ENCODE data around the gene NT5DC3.

NT5DC3 gene

DNA sequence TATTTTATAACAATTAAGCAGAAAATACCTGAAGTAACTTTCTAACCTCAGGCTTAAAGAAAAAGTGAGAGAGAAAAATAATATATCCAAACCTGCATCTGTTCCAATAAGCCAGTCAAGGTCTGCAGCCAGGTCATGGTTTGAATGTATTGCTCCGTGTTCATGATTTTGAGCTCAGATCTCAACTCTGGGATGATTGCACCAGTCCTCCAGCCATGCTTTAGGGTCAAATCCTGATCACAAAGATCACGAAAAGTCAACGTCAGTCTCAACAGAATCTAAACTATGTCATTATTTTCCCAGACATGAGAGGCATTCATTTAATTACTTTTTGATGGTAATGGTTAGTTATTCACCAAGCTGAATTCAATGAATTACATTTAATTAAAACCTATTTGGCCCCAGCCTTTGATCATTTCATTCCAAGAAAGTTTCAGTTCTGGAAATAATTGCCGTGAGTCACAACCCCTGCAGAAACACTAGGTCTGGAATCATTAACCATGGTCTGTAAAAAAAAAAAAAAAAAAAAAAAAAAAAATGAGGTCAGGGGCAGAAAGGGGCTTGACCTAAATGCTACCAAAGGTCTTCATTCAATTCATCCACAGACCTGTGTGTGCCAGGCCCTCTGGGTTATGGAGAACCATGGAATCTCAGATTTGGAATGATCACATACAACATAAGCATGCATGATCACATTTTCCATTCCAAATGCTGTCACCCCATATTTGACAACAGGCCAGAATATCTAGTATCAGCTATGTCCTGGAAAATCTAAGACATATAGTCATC, 55.6 kb downstream of the NT5DC3 start:
- H3K4me3 ChIP-seq (ENCODE audit: low read depth, low read length), result no peak overlapping the region

DNA sequence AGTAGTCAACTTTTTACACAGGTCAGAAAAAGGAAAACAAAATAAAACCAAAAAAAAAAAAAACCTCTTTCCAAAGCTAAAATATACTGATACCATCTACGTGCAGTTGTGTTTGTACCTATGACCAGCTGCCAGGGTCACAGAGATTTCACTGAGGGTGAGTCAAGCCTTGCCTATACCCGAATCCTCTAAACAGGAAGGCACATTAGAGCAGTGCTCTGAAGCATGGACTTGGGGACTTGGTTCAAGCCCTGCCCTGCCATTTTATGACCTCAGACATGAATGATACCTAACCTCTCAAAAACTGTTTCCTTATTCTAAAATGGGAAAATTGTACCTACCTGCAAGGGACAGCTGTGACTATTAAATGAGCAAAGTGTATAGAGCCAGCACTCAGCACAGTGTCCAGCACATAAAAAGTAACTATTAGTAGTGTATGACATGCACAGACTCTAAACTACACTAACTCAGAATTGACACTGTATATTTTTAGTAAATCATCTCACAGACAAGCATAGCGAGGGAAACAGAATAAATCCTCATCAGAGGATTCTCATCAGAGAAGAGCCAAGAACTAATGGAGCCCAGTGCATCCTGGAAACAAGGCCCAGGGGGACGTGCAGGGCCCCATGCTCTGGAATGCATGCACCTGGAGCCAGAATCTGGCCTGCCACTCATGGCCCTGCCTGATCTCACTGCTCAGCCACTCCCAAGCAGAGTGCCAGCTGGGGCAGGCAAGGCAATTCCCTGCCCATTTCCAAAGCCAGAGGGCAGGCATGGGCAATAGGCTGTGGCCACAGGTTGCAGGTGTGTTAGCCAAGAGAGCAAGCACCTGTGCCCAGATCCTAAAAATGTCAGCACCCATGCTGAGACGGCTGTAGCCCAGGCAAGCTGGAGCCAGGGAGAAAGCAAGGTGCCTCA, 57.0 kb downstream of the NT5DC3 start:
- no peak overlapping the region for H3K4me3 ChIP-seq (ENCODE audit: low read depth, low read length)

DNA sequence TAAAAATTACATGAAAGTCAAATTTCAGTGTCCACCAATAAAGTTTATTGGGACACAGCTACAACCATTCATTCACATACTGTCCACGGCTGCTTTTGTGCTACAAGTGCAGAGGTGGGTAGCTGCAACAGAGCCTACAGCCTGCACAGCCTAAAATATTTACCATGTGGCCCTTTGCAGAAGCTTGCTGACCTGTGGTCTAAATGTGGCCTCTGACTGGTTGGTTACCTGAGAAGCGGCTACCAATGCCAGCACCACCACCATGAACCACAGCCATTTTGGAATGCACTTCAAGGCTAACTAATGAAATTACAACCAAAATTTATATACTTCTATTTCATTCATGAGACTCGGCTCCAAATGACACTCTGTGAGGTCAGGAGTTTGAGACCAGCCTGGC, 58.6 kb downstream of the NT5DC3 start:
- H3K4me3 ChIP-seq (ENCODE audit: low read depth, low read length), result no peak overlapping the region

DNA sequence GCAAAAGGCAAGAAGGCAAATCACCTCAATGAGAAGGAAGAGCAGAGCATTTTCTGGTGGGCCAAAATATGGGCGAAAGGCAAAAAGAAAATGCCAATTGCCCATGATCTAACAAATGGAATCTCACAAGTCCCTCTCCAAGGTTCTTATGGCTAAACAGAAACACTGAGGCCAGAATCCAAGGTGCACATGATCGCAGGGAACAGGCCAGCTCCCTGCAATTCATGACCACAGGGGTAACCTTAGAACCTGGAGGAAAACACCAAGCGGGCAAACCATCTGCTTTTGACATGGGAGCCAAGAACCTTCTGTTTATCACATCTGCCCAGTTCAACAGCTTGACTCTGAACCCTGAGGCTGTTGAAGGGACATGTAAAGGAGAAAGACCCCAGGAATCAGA, 60.0 kb downstream of the NT5DC3 start:
- no peak overlapping the region for H3K4me3 ChIP-seq (ENCODE audit: low read depth, low read length)

DNA sequence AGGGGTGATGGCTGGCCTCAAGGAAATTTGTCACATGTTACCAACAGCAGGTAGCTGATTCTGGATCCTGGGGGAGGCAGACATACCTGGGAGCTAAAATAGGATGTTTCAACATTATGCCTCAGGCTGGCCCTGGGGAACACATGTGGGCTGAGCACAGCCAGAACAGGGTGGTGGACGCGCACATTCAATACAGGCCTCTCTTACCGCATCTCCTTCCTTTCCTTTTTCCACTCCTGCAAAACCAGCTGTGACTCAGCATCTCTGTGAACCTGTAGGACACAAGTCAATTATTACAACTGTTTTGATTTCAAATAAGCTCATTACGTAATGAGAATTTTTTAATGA, 61.0 kb downstream of the NT5DC3 start:
- H3K4me3 ChIP-seq (ENCODE audit: low read depth, low read length), result no peak overlapping the region

DNA sequence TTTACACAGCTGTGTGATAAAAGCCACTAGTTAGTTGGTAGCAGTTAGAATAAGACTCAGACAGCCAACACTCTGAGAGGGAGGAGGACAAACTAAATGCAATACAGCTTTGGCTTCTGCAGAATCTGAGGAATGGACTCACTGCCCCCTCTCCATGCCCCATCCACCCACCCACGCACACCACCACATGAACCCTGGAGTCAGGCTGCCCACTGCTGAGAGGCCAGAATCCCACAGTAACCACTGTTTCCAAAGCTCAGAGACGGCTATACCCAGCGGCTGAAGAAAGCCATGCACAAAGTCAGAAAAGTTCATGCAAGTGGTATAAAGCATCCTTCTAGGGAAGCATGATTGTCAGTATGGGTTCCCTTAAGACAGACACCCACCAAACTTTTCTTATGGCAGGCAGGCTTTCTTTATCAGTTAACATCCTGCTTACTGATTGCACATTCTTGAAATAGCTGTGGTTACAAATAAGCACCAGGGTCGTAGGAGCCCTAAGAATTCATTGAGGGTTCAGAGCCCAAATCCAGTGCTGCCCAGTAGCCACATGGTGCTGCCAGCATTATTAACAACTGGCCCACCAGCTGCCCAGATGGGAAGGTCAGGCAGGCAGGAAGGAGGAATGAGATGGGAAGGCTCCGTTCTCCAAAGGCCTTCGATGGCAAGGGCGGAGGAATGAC, 61.5 kb downstream of the NT5DC3 start:
- H3K4me3 ChIP-seq (ENCODE audit: low read depth, low read length), result no peak overlapping the region

DNA sequence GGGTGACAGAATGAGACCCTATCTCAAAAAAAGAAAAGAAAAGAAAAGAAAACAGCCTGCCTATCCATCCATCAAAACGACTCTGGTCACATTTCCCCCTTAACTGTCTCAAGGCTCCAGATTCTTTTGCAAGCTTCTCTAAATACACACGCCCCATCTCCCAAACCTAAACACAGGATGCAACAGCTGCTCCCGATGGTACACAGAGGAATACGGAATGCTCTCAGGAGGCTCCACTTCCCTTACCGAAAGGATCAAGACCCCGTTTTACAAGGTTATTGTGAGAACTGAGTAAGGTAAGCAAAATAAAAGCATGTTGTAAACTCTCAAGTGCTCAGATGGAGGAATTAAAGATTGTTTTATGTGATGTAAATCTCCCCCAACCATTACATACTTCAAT, 62.3 kb downstream of the NT5DC3 start:
- H3K4me3 ChIP-seq (ENCODE audit: low read depth, low read length), result no peak overlapping the region

DNA sequence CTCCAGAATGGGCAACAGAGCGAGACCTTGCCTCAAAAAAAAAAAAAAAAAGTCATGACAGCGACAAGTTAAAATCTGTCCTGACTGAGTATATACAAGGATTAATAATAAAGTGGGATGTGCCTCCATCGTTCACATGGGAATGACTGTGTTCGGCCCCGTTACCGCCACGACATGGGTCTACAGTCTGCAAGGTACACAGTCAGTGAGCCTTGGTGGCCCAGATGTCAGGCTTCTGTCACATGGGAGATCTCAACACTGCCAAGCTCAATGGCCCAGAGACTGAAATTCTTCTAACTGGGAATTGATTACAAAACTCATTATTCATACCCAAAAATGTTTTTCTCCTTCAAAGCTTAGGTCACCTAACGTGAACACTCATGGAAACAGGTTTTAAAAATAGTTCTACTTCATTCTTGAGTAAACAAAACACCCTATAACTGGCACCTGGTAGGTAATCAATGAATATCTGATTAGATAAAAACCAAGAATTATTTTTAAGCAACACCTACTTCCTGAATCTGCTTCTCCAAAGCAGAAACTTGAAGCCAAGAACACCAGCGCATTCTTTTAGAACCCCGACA, 66.0 kb downstream of the NT5DC3 start:
- H3K4me3 ChIP-seq (ENCODE audit: low read depth, low read length), result no peak overlapping the region

DNA sequence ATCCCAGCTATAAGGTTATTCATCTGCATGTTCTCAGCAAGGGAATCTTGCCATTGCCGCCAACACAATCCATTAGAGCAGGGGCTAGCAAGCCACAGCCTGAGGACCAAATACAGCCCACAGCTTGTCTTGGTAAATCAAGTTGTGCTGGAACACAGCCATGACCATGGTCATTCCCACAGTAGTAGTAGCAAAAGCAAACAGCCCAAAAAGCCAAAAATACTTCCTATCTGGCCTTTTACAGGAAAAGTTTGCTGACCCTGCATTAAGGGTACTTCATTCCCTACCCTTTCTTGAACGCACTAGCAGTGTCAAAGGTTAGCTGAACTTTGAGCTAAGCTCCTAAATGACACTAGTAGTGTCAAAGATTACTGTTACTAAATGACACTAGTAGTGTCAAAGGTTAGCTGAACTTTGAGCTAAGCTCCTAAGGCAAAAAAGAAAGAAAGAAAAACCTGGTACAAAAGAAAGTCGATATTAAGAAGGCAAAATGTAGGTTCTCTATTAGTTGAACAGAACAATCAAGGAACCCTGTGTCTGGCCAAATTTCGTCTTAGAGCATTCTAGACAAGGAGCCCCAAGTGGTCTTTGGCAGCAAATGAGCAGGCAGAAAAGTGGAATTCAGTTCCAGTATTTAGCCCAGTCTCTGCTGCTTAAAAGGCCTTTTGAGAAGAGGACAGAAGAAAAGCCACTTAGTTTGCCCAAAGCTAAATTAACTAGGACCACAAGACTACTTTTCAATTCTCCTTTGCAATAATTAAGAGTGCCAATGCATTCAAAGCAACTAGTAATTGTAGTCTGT, 67.7 kb downstream of the NT5DC3 start:
- H3K4me3 ChIP-seq (ENCODE audit: low read depth, low read length), result no peak overlapping the region

DNA sequence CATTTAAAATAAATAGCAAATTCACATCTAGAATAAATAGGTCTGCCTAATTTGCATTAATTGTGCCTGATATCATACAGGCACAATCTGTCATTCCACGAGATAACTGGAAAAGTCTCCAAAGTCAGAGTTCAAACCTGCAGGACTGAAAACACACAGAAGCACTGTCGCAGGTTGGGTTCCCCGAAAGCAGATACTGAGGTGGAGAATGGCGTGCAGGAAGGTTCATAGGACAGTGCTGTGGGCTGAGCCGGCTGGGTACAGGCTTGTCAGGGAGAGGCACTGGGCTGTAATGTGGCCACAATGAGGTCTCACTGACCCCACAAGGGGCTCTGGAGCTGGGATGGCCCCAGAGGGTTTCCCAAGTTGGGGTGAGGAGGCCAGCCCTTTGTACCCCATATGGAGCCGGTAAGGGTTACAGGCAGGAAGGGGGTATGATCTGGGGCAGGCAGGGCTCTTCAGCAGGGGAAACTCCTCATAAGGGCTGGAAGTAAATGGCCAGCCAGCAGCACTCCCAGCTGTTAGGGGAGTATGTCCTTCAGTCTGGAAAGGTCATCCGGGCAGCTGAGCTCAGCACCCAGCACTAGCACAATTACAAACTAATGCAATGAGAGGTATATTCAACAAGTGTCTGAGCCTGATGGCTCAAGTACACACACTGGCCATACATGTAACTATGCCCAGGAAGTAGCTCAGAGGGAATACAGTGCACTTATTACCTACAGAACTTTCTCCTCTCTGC, 68.5 kb downstream of the NT5DC3 start:
- no peak overlapping the region for H3K4me3 ChIP-seq (ENCODE audit: low read depth, low read length)

DNA sequence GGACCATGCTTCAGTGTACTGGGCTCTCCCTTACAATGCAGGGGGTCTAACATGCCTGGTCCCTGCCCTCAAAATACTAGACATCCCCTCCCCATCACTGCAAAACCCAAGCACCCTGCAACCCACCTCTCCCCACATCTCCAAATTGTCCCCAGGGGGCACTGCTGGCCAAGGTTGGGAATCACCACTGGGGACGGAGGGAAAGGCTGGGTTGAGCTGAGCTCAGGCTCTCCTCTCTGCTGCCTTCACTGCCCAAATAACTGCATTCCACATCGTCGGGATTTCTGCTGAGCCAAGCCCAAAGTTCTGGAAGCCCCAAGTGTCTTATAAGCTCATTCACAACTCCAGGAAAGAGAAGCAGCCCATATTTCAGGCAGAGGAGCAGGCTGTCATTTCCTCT, 69.6 kb downstream of the NT5DC3 start:
- no peak overlapping the region for H3K4me3 ChIP-seq (ENCODE audit: low read depth, low read length)

DNA sequence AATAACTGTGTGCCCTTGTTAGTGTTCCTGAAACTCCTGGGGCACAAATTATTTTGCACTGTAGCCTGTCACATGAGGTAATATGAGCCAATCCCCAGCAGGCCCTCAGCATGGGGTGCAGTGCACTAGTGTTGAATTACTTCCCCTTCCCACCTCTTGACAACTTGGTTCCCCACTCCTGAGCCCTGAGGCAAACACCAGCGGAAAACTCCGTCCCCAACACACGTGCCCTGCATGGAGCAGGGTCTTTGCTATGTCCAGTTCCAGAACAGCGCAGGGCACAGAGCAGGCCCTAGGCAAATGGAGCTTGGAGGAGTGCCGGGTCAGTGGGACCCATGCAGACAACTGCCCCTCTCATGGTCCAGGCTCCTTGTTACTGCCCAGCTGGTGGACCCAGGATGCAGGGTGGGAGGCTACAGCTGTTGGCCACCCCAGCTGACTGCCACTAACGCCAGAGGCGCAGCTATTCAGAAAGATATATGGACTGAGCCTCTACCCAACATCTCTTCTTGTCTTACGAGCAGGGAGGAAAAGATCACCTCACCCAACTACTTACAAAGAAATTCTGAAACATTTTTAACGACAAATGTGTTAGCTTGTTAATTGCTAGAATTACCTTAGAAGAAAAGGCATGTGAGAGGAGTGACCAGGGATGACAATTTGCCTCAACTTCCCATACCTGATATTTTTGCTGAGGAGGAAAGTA, 71.6 kb downstream of the NT5DC3 start:
- no peak overlapping the region for H3K4me3 ChIP-seq (ENCODE audit: low read depth, low read length)

DNA sequence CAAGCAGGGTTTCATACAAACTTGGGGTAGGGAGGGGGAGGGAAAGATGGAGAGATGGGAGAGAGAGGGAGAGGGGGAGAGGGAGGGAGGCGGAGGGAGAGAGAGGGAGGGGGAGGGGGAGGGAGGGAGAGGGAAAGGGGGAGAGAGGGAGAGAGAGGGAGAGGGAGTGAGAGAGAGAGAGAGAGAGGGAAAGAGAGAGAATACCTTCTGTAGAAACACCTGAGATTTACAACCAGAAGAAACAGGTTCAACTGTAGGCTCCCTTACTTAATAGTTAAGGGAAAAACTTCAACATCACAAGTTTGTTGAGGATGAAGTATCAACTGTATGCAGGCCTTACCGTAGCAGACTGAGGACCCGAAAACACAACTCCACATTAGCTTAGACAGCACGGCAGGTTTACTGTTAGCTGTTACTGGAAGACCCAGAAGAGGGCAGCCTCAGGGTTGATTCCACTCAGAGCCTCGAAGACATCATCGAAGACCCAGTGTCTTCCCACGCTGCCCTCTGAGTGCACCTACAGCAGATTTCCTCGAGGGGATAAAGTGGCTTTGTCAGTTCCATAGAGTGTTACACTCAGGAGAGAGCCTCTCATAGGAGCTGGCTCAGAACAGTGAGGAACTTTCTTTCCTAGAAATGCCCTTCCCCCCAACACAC, 72.4 kb downstream of the NT5DC3 start:
- no peak overlapping the region for H3K4me3 ChIP-seq (ENCODE audit: low read depth, low read length)

DNA sequence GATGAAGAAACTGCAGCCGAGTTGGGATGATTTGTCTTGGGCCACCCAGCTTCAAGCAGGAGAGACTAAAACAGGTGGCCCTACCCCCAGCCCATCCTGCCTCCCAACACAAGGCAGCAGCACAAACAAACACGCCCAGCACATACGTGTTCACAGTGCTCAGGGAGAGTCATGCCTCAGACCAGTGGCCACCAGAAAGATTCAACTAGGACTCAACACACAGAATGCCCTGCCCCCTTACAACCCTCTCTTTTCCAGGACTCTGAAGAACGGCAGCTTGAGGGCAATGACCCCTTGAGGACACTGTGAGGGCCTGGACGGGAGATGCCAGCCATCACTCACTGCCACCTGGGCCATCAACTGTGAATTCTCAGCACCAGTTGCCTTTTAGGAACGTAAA, 75.0 kb downstream of the NT5DC3 start:
- H3K4me3 ChIP-seq (ENCODE audit: low read depth, low read length), result no peak overlapping the region

DNA sequence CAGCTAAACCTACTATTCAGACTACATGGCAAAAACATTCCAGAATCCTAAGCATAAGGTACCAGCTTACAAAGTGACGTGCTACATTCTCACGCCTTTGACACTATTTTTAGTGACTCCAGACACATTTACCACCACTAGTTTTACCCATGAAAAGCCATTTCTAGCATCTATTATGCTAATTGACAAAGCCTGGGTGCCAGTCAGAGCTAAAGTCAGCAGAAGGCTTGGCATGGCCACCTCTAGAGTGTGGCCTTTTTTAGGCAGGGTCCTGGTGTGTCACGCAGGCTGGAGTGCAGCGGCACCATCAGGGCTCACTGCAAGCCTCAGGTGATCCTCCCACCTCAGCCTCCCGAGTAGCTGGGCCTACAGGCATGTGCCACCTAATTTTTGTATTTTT, 75.7 kb downstream of the NT5DC3 start:
- no peak overlapping the region for H3K4me3 ChIP-seq (ENCODE audit: low read depth, low read length)

DNA sequence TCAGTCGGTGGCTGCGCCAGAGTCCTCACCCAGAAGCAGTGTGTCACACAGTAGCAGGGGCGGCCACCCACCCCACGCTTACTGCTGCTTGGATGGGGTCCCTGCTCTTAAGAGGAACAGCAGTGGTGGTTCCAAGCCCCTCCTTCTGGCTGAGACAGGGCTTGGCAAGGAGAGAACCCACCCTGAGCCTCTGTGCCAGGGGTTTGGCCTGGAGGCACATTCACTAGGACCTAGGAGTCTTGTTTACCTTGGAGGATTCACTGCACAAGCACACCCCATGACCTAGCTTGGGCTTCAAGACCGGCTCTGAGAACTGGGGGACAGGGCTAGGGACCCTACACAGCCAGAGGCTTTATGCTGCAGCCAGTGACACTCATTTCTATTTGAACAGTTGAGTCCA, 78.6 kb downstream of the NT5DC3 start:
- no peak overlapping the region for H3K4me3 ChIP-seq (ENCODE audit: low read depth, low read length)

DNA sequence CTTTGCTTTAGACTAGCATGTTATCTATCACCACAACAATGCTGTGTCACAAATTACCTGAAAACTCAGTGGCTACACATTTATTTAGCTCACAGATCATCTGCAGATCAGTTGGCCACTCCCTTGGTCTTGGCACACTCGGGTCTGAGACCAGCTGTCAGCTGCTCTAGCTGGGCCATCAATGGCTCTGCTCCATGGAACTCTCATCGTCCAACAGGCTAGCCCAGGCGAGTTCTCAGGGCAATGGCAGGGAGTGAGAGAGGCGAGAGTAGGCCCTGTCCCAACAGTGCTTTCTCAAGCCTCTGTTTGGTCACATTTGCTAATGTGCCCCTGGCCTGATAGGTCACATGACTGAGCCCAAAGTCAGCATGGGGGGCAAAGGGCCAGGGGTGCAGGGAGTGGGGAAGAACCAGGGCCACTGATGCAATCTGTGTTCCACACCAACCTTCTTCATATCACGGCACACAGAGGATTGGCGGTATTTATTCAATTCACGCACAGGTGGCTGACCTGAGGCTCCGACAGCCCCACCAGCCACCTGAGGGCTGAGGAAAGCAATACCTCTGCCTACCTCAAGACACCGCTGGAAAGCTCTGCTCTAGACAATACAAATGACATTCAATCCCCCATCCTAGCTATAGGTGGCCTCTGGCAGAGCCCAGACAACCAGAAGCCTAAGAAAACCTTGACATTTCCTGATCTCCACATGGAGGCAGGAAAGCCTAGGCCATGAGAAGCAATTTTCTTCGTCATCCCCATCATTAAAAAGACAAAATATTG, 82.5 kb downstream of the NT5DC3 start:
- no peak overlapping the region for H3K4me3 ChIP-seq (ENCODE audit: low read depth, low read length)

DNA sequence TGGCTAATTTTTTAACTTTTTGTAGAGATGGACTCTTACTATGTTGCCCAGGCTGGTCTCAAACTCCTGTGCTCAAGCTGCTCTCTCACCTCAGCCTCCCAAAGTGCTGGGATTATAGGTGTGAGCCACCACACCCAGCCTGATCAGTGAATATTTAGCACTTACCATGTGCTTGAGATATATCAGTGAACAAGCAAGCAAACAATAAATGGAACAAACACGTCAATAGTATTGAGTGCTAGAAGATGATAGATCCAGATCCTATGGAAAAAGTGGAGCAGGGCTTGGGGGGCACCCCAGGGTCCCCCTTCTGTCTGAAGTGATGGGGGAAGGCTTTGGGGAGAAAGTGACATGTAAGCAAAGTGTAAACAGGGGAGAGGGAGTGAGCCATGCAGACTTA, 83.8 kb downstream of the NT5DC3 start:
- no peak overlapping the region for H3K4me3 ChIP-seq (ENCODE audit: low read depth, low read length)
